Globus pallidus (tissue), 1 donor: Measurements from ENCODE around the gene MEGF6.
A peak's percentile ranks its signal among the peaks of the same experiment; 100 is the strongest.

Experiments used
- DNase-seq: peaks from one replicate; pipeline ENCODE4 v3.0.0-alpha.2; 2015; ENCODE audit warnings: low spot score

The MEGF6 gene

DNA sequence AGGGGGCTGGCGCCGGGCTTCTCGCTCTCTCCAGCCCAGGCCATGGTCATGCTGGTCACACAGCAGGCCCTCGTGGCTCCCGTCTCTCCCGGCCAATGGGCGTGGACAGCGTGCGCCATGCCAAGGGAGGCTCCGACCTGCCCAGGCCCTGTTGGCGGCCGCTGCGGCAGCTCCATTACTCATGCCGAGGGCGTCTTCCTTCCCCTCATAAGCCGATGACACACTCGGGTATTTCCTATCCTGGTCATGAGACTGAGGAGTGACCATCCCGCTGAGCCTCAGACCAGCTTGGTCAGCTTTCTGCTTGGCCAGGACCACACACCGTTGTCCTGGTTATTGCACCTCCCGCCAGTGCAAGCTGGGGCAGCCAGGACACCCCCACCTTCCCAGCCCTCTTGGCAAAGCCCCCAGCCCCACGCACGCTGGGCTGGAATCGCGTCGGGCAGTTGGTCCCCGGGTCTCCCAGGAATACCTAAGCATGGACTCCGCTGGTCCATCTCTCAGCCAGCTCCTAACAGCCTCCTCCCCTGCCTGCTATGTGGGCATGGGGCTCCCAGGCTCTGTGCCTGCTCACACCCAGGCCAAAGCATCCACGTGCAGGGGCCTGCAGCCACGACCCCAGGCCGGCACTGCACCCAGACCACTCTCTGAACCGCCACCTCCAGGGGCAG lies 107.0 kb downstream of the MEGF6 start:
- DNase-seq, result peak; percentile 63

DNA sequence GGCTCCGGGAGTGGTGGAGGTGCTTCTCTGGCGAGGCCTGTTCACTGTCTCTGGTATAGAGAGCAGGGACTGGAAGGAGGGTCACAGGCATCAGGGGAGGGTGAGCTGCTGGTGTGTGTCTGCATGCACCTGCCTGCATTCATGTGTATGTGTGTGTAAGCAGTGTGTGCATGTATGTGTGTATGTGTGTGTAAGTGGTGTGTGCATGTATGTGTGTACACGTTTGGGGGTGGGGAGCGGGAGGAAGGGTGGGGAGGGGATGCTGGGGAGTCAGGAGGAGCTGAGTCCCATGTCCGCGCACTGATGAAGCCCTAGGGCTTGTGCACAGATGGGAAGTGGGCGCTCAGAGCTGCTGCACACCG lies 107.8 kb downstream of the MEGF6 start:
- DNase-seq, result no peak

DNA sequence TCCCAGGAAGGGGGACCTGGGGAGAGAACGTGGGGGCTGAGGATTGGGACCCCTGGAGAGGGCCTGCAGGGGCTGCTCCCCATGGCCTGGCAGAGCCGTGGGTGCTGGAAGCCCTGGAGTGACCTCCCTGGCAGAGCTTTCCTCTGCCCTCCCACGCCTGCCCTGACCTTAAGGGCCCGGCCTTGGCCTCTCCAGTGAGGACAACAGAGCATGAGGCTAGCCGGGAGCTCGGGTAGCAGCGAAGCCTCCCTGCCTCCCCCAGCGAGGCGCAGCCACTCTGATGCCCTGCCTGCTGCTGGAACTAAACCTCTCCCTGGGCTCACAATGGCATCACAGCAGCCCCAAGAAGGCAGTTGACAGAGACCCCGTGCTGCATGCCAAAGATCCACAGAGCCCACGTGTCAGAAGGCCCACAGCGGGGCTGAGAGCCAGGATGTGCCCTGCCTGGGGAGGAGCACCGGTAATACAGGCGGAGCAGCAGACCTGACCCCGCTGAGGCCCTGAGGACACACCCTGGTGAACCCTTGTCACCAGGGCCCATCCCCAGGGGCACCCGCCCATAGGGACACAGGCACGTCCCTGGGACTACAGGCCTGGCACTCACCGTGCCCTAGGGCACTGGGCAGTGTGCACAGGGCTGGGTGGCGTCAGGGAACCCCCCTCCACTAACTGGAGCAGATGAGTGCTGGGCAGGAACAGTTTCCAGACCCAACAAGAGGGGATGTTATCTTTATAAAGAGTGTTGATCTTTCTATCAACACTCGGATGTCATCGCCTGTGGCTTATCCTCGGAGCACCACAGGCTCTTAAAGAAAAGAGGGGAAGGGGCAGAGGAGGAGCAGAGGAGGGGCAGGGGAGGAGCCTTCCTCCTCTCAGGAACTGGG lies 108.4 kb downstream of the MEGF6 start:
- DNase-seq, result no peak

DNA sequence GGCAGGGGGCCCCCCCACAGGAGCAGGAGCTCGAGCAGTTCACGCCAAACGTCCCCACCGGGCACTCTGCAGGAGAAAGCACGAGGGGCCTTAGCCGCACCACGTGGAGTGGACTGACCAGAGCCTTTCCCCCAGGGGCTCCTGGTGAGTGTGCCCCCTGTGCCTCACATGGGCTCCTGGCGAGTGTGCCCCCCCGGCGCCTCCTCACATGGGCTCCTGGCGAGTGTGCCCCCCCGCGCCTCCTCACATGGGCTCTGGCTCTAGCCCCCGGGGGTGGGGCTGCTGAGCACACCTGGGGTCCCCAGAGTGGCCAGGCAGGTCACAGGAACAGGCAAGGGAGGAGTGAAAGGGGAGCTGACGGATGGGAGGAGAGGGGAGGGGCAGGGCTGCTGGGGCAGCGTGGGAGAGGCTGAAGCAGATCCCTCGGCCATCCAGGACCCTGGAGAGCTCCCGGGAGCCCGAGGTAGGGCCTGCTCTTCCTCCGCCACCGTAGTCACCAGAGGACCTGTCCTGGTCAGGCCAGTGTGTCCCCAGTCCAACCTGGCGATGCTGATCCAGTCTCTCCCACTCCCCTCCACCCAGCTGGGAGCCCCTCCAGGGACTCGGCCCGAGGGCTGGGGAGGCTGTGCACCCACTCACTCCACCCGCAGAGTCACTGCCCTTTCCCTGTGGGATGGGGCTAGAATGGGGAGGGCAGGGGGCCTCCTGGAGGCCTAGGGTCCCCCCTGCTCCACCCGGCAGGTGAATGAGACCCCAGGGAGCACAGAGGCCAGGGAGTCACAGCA lies 109.3 kb downstream of the MEGF6 start:
- DNase-seq, result peak; percentile 45

DNA sequence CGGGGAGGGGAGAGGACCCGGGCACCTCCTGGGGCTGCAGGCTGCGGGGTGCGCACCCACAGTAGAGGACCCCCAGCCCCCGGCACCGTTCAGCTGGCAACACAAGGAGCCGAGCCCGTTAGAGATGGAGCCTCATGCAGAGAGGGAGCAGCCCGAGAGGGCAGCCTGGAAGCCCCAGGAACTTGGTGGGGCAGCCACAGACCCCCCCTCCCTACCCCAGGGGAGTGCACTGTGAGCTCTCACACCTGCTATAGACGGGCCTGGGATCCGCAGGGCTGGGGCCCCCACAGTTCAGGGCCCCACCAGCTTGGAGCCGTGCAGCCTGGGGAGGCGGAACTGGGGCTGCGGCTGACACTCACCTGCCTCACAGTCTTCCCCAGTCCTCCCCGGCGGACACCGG lies 109.9 kb downstream of the MEGF6 start:
- DNase-seq, result no peak

DNA sequence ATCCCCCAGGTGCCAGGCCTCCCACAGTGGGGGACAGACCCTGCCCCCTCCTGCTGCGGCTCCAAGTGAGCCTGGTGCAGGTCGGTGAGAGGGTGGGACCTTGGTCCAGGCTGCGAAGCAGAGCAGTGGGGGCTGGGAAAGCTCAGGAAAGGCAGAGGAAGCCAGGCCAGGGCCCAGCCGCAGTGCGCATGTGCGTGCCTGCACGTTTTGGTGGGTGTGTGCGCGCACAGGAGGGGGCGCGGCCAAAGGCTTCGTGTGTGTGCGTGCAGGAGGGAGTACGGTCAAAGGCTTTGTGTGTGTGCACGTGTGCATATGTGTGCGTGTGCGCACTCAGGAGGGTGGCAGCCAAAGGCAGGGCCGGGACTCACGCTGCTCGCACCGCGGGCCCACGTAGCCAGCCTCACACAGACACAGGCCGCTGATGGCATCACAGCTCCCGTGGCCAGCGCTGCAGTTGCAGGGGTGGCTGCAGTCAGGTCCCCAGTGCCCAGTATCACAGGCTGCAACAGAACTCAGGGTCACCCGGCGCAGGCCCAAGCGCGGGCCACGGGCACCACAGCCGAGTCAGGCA lies 111.0 kb downstream of the MEGF6 start:
- no peak for DNase-seq

DNA sequence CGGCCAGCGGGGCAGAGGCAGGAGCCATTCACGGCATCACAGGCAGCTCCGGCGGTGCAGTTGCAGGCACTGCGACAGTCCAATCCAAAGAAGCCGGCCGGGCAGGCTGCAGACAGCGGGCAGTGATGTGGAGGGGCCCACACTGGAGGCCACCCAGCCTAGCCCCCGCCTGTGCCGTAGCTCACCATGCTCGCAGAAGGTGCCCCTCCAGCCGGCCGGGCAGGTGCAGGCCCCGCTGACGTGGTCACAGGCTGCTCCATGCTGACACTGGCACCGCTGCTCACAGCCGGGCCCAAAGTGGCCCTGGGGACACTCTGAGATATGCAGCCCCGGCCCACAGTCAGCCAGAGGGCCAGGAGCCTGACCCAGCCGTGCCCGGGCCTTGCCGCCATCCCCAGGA lies 111.7 kb downstream of the MEGF6 start:
- DNase-seq, result no peak

DNA sequence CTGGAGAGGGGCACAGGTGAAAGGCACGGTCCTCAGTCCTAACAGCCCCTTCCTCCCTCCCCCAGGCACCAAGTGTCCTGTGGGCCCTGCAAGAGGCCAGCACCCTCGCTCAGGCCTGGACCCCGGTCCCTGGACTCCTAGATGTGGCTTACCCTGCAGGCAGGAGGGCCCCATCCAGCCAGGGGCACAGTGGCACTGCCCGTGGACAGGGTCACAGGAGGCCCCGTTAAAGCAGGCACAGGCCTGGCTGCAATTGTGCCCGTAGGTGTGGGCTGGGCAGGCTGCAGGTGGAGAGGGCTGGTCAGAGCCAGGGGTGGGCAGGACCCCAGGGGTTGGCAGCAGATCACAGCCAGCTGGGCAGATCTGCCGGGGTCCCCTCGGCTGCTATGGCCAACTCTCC lies 112.3 kb downstream of the MEGF6 start:
- DNase-seq, result no peak

DNA sequence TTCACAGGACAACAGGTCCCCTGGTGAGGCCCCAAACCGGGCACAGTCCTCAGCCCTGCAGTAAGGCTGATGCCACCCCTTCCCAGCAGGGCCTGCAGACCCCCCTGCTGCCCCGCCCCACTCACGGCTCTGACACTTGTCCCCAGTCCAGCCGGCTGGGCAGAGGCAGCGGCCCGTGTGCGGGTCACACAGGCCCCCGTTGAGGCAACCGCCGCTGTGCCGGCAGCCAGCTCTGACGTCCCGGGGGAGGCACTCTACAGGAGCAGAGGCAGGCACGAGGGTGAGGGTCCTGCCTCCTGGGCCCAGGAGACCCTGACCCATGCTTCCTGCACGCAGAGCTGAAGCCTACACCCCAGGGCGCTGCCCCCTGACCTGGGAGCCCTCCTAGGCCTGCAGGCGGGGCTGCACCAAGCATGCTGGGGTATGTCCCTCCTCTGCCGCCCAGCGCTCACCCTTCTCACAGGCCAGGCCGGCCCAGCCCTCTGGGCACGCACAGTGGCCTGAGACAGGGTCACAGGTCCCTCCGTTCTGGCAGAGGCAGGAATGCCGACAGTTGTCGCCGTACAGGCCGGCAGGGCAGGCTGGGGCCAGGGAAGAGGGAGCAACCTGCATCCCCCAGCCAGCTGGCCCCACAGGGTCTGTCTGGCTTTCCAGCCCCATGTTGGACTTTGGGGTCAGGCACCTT lies 112.9 kb downstream of the MEGF6 start:
- DNase-seq, result no peak

DNA sequence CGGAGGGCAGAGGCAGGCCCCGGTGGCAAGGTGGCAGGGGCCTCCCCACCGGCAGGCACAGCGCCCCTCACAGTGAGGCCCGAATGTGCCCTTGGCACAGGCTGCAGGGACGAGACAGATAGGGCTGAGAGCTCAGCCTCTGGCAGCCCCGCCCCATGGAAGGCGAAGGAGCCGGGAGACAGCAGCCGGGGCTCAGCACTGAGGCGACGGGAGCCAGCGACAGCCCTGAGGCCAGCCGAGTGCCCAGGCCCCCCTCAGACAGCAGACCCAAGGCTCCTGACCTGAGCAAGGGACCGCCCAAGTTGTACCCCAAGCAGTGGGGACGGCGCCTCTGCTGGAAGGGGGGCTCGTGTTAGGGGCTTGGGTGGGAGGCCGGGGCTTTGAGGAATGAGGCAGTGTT lies 113.8 kb downstream of the MEGF6 start:
- DNase-seq, result no peak

DNA sequence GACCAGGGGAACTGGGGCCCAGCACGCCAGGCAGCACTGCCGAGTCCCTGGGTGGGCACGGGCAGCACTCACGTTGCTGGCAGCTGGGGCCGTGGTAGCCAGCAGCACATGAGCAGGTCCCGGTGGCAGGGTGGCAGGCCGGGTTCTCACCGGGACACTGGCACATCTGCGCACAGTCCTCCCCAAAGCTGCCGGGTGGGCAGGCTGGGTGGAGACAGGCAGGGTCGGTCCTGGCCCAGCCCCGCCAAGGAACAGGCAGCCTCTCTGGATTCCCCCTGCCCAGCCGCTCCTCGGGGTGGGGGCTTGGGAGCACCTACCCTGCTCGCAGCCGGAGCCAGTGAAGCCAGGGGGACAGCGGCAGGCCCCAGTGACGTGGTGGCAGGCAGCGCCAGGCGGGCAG lies 114.4 kb downstream of the MEGF6 start:
- DNase-seq, result no peak

DNA sequence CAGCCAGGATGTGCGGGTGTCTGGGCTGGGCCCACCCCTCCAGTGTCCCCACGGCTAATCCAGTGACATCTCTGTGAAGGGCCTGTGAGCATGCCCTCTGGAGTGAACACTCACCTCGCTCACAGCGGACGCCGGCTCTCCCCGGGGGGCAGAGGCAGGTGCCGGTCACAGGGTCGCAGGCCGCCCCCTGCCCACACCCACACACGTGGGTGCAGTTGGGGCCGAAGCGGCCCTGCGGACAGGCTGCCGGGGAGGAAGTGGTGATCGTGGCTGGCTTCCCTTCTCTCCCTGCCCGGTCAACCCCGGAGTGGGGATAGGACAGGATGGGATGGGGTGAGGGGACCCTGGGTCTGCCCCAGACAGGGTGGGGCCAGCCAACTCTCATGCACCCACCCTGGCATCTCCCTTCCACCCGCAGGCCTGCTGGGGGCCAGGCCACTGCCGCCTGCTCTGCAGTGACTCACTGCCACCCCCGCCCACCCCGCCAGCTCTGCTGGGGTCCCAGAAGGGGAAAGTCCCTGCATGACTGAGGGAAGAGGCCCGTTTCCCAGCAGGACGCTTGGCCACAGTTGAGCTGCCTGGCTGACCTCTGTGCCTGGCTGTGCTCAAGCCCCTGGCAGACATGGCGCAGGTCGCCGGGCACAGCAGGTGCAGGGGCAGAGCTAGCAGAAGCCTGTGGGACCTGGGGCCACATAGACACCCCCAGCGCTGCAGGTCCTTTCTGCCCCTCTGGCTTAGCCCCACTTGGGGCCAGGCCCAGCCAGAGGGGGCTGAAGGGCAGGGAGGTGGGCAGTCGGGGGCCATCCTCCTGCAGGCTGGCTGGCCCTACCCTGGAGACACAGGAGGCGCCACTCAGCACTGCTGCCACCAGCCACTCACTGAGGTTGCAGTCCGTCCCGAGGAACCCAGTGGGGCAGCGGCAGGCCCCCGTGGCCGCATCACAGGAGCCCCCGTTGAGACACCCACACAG lies 115.2 kb downstream of the MEGF6 start:
- DNase-seq, result no peak

DNA sequence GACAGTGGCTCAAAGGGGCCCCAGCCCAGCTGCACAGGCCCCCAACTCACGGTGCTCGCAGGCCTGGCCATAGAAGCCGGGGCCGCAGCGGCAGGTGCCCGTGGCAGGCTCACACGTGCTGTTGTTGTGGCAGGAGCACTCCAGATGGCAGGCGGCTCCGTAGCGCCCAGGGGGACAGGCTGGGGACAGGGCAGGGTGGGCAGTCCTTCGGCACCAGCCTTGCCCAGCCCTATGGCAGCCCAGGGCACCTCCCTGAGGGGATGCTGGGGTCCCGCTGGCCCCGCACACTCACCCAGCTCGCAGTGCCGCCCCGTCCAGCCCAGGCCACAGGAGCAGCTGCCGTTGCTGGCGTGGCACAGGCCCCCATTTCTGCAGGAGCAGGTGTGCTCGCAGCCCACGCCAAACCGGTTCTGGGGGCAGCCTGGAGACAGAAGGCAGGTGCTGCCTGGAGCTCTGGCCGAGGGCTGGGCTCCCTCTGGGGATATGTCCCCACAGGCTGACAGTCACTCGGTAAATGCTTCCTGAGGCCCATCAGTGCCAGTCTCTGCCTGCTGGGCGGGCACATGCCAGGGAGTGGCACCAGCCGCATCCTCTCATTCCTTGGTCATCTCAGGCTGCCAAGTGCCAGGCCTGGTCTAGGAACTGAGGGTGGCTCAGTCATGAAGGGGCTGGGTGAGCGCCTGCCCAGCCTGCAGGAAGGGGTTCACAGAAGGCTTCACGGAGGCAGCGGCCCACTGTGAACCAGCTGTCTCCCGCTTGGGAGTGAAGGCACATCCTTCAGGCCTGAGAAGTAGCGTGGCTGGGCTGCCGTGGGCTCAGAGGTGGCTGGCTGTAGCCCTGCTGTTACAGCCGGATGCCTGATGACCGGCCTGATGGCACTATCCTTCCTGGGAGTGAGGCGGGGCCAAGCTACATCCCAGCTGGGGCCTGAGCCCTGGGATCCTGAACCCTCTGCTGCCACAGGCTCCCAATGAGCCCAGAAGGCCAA lies 116.7 kb downstream of the MEGF6 start:
- no peak for DNase-seq

DNA sequence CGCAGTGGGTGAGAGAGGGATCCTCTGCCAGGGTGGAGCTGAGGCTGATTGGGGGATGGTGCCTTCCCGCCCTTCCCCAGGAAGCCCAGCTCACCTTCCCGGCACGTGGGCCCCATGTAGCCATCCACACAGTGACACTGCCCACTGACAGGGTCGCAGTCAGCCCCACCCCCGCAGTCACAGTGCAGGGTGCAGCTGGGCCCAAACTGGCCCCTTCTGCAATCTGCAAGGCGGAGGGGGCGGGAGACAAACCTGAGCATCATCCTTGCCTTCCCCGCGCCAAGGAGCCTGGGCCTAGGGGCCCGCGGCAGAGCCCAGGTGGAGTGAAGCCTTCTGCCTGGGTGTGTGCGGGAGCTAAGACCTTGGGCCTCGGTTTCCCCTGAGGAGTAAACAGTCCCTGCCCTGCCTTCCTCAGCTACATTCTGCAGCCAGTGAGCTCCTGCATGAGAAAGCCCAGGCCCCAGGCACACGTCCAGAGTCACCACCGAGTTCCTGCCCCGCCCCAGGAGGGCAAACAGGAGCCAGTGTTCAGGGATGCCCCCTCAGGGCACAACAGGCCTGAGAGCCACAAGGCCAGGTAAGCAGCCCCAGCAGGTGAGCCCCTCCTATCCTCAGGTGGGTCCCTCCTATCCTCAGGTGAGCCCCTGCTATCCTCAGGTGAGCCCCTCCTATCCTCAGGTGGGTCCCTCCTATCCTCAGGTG lies 118.6 kb downstream of the MEGF6 start:
- no peak for DNase-seq

DNA sequence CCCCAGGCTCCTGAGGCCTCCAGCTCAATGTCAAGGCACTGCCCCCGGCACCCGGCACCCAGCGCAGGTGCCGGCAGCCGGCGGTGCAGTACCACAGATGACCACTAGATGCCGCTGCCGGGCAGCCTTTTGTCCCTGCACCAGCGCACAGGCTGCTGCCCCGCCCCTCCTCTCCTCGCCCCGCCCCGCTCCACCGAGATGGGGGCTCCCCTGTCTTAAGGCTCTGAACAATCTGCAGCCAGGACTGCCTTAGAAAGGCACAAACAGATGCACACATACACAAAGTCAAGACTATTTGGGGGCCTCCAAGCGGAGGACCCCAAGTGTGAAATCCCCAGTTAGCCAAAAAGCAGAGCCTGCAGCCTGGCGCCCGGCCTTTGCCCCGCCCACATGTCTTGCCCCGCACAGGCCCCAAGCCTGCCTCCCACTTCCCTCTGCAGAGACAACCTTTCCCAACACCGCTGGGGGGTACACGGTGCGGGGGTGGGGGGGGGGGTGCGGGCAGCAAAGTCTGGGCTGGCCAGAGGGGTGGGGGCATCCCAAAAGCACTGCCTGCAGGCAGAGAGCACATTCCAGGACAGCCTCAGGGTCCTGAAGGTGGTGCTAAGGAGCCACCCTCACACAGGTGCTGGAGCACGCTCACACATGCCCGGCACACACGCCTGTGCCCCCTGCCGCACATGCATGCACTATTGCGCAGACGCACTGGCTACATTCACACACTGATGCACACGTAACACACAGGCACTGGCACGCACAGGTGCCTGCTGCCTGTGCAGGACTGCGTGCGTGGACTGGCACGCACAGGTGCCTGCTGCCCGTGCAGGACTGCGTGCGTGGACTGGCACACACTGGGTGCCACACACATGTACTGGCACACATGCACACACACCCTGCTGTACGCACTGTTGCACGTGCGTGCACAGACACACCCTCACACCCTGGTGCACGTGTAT lies 119.7 kb downstream of the MEGF6 start:
- peak; percentile 50 for DNase-seq

DNA sequence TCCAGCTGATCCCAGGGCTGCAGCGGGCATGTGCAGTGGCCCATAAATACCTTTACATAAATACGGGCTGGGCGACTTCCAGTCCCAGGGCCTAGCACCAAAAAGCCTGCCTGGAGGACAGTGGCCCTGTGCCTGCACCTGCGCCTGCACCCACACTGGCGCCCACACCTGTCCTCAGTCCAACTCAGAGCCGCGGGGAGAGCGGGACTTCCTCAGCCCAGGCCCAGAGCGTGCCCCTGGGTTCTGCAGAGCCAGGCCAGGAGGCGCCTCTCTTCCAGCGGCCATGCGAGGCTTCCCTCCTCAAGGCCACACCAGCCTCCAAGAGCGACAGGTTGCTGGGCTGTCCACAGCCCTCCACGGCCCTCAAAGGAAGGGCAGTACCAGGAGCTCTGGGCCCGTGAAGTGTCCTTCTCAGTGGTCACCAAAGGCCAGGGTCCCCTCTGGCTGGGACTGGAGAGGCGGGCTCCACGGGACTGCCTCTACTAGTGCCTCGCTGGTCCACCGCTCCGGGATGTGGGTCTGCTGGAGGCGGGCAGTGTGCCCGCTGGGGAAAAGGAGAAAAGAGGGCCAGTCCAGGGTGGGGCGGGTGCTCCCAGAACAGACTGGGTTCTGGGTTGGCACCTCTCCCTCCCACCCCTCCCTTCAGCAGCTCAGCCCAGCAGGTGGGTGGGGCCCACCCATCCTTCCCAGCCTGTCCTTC lies 121.1 kb downstream of the MEGF6 start:
- no peak for DNase-seq

DNA sequence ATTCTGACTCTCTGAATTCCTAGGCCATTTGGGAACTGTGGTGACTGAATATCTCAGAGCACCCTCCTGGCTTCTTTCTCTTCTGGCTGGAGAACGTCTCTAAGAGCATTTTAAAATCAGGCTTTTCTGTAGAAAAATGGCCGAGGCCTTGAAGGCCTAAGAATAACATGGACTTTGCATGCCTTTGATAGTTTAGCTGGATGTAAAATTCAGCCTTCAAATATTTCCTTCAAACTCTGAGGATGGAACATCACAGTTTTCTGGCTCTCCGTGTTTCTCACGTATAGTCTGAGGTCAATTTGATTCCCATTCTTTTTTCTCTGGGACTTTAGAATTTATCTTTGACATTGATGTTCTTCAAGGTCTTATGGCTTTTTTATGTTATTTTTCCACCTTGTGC lies 122.9 kb downstream of the MEGF6 start:
- no peak for DNase-seq
